SIG-M5 treated with dmso at 0.1 percent for 504 hours (cell line): ENCODE data around the gene KRT77.
"Not testable (repeated sequence)": the region's sequence is repeated elsewhere in the genome, so short reads cannot be mapped to it uniquely, and the experiment has no call there.

Source experiments
- DNase-seq: peaks from one replicate; lab custom pipeline; 2025; ENCODE audit not compliant: unreplicated experiment; lab: John Stamatoyannopoulos, UW

The KRT77 gene

GRCh38 chr12:52703424-52703823, at the start of gene KRT77:
KRT77 (minus strand) TSS chr12:52703524; CDS start chr12:52703434, 90 bp downstream.
- DNase-seq, result no peak

DNA sequence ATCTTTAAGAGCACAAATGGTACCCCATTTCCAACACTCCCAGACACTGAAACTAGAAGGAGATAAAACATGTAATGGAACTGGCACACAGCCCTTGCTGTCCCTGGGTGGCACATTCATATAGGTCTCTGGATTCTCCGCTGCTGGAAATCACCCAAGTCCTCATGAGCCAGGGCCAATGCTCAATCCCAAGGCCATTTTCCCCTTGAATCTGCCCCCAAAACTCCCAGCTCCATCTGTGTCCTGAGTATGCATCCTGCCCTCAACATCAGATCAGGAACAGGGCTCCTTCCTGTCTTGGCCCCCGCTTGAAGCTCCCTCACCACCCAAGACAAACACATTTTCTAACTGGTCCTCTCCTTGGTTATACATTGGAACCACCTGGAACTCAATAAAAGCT, 49.2 kb upstream of the KRT77 start:
- DNase-seq, result no peak

- no peak for DNase-seq
Observed at GRCh38 chr12:52751795-52752194, 48.5 kb upstream of the KRT77 start.

GRCh38 chr12:52750532-52750931, 47.2 kb upstream of the KRT77 start:
- DNase-seq, result not testable (repeated sequence)

- DNase-seq, result no peak
Observed at GRCh38 chr12:52749827-52750226, 46.5 kb upstream of the KRT77 start.

DNA sequence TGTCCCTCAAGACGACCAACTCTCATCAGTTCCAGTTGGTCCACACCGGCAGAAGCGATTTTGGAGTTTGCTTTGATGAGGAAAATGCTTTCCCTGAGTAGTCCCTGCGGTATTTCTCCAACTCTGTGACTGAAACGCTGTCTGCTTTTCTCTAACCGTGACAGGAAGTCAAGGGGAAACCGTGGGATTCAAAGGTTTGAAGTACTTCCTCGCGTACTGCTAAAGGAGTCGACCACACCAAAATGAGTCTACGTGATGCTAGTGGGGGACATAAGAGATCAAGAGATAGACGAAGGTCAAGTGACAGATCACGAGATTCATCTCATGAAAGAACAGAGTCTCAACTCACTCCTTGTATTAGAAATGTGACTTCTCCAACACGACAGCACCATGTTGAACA, 45.3 kb upstream of the KRT77 start:
- DNase-seq, result no peak

GRCh38 chr12:52745554-52745953, 42.2 kb upstream of the KRT77 start:
- DNase-seq, result no peak

- no peak for DNase-seq
Observed at GRCh38 chr12:52744493-52745156, 41.3 kb upstream of the KRT77 start.

GRCh38 chr12:52742822-52743457, 39.6 kb upstream of the KRT77 start:
- no peak for DNase-seq

- DNase-seq, result no peak
Observed at GRCh38 chr12:52742196-52742580, 38.9 kb upstream of the KRT77 start.

GRCh38 chr12:52741375-52742195, 38.3 kb upstream of the KRT77 start:
- peak; percentile 41 for DNase-seq

DNA sequence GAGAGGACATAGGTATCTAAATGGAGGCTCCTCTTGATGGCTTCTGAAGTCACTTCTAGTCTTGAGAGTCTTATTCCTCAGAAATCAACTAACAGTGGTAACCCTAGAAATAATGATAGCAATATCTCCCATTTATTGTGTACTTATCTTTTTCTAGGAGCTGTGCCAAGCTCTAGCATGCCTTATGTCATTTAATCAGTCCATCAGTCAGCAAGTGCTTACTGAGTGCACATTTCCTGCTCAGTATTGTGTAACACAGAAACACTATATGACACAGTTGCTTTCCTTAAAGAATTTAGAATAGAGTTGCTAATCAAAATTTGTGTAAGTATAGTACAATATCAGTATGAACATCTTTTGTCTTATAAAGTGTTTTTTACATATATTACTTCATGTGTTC, 37.3 kb upstream of the KRT77 start:
- DNase-seq, result no peak

DNA sequence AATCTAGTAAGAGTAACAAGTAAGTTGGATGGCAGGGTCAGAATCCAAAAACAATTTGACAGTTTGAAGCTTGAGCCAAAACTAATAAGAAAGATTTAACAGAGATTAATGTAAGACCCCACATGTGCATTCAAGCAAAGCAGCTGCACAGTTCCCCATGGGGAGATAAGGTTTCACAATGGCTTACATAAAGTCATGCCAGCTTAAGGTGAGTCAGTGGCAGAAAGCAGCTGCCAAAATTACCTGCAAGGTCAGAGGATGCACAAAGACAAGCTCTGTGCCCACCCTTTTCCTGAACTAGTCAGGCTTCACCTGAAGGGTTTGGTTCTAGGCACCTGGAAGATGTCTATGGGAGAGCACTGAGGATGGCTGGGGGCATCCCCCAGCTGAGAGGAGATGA, 36.6 kb upstream of the KRT77 start:
- no peak for DNase-seq

DNA sequence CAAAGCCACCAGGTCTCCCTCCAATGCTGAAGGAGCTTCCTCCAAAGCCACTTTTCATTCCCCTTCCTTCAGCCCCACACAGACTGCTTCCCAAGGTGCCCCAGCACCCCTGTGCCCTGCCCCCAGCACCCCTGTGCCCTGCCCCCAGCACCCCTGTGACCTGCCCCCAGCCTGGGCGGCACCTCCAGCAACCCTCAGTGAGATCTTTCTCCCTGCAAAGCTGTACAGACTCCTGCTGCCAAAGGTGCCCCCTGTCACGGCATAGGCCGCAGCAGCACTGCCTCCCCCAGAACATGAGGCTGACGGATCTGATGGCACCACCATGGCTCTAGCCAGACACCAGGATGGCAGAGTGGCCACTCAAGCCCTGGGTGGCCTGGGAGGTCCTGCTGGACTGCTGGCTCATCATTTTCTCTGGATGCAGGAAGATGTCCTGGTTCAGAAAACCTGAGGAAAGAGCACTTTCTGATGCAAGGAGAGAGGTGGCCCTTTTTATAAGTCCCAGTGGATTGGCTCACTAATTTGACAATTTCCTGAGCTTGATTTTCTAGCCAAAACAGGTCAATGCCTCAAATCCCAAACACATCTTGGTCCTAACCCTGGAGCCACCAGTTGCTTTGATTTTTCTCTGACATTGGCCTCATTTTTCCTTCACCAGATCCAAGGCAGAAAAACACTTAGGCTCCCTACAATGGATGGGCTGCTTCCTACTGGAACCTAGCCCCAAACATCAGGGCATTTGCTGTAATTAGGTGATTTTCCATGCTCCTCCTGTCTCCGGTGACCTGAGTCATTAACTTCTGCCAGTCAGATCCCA, 32.7 kb upstream of the KRT77 start:
- DNase-seq, result no peak

- DNase-seq, result no peak
Observed at GRCh38 chr12:52735106-52735505, 31.8 kb upstream of the KRT77 start.

DNA sequence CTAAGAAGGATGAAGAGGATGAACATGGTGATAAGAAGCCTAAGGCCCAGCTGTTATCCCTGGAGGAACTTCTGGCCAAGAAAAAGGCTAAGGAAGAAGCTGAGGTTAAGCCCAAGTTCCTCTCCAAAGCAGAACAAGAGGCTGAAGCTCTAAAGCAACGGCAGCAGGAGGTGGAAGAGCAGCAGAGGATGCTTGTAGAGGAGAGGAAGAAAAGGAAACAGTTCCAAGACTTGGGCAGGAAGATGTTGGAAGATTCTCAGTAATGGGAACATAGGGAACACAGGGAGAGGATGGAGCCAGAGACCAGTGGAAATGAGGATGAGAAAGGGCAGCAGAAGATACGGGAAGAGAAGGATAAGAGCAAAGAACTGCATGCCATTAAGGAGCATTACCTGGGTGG, 27.5 kb upstream of the KRT77 start:
- no peak for DNase-seq

- no peak for DNase-seq
Observed at GRCh38 chr12:52730383-52730782, 27.1 kb upstream of the KRT77 start.

- no peak for DNase-seq
Observed at GRCh38 chr12:52729147-52729546, 25.8 kb upstream of the KRT77 start.

DNA sequence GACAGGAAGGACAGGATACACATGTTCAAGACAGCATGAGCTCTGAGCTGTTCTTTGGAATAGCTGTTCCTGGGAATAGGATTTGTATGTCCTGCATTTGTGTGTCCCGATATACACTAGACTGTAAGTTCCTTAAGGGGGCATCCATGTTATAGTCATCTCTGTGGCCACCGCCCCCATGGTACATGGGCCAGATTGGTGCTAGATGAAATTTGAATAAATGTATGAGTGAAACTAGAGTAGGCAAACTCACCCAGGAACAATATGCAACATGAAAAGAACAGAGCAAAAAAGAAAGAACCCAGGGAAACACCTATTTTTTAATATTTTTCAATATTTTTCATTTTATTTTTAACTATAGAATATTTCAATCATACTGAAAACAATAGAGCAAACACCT, 25.1 kb upstream of the KRT77 start:
- no peak for DNase-seq

DNA sequence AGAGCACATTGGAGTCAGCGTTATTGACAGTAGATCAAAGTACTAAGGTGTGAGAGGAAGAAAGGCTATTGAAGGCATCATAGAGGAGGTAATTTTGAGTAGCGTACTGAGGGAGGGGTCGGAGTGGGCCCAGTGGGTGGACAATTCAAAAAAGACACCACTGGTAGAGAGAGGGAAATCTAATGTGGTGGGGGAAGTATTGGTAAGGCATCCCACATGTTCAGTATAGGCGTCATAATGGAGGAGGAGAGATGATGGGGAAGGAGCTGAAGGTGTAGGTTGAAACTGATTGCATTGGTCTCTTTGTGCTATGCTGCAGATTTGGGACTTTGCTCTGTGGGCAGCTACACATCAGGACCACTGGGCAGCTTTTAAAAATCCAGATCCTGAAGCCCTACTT, 23.7 kb upstream of the KRT77 start:
- DNase-seq, result no peak

DNA sequence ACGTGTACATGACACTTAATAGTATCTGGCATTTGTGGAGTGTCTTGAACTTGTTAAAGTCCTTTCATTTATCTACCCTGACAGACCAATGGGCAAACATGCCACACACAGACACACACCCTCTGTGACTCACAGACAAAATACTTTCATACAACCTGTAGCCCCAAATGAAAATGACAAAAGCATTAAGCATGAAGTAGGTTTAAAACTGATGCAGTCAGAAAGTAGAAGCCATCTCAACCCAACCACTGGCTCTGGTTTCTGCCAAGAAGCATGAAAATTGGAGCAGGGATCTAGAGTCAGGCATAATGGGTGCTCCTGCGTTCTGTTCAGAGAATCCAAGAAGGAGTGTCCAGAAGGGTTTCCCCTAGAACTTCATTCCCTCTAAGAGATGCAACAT, 23.1 kb upstream of the KRT77 start:
- DNase-seq, result no peak
